Right cardiac atrium (tissue), 5 donors: Measurements from ENCODE around the gene NKG7. TPM values are rescaled to one million over a fixed set of nuclear protein-coding genes. Genes with fewer than 3 reads are reported as not detected.
"Not testable (repeated sequence)": the region's sequence is repeated elsewhere in the genome, so short reads cannot be mapped to it uniquely, and the experiment has no call there.

Source experiments
- ATAC-seq, 2 donors: fragments of 200-7000 bp; cut with Tn5 transposase; one replicate each; pipeline versions ENCODE4 v1.8.0 to v1.9.1; 2020; ENCODE audit warnings: moderate library complexity in 2 of 2, mild to moderate bottlenecking in 1 of 2
- DNase-seq, 3 donors: peaks; one replicate each; pipeline ENCODE4 v3.0.0-alpha.2; 2020
- H3K27ac ChIP-seq: one replicate; pipeline ENCODE4 v1.5.1; 2013; ENCODE audit warnings: mild to moderate bottlenecking, low read length, control low read depth, moderate library complexity
- H3K27me3 ChIP-seq: one replicate; pipeline ENCODE4 v1.6.1; 2013; ENCODE audit not compliant: control insufficient read depth, insufficient read depth
- H3K4me1 ChIP-seq: one replicate; pipeline ENCODE4 v1.6.1; 2013; ENCODE audit warnings: low read length; ENCODE audit not compliant: control insufficient read depth, insufficient read depth
- H3K4me3 ChIP-seq: one replicate; pipeline ENCODE4 v1.5.1; 2013; ENCODE audit warnings: low read length, control low read depth
- H3K9me3 ChIP-seq: one replicate; pipeline ENCODE4 v1.6.1; 2013; ENCODE audit warnings: low read length; ENCODE audit not compliant: control insufficient read depth
- WGBS: extraction: QIAGEN DNeasy Blood & Tissue Kit; methylation state at CpG from one replicate; pipeline ENCODE4 v1.1.7; 2013; 5-methylcytosine and 5-hydroxymethylcytosine counted together
- intact Hi-C, 4 donors: fragments of 100-400 bp; cut with DNase I; formaldehyde crosslinking; loops; one replicate each; pipeline versions ENCODE4 v1.11.0 to v1.14.0; 2022 to 2023
- polyA plus RNA-seq: library from polyadenylated mRNA; stranded (reverse); fragments of 200-250 nt; gene quantifications from one replicate; pipeline ENCODE4 v1.2.3, GENCODE V29; 2013
- total RNA-seq, 4 donors: library from RNA; stranded (reverse); fragmentation: NEBNext Ultra II Directional; extraction: Animal tissue kit (Norgen Biotek cat#: 25700); gene quantifications; one replicate each; pipeline ENCODE4 v1.2.1, GENCODE V29; 2021
- donor health status: healthy with polysubstance abuse.
- donor health status: DM: no; HTN: yes; CAD: no.
- donor health status: DM: no; HTN: no; CAD: no.
- donor health status: DM: no; HTN: yes; CAD: no; lungs with severe emphysema.
- donor health status: DM: yes; HTN: yes; CAD: no.

Gene NKG7
- total and polyA plus RNA-seq, 5 donors: 0.89 to 3.1 (median 1.7) TPM

DNA sequence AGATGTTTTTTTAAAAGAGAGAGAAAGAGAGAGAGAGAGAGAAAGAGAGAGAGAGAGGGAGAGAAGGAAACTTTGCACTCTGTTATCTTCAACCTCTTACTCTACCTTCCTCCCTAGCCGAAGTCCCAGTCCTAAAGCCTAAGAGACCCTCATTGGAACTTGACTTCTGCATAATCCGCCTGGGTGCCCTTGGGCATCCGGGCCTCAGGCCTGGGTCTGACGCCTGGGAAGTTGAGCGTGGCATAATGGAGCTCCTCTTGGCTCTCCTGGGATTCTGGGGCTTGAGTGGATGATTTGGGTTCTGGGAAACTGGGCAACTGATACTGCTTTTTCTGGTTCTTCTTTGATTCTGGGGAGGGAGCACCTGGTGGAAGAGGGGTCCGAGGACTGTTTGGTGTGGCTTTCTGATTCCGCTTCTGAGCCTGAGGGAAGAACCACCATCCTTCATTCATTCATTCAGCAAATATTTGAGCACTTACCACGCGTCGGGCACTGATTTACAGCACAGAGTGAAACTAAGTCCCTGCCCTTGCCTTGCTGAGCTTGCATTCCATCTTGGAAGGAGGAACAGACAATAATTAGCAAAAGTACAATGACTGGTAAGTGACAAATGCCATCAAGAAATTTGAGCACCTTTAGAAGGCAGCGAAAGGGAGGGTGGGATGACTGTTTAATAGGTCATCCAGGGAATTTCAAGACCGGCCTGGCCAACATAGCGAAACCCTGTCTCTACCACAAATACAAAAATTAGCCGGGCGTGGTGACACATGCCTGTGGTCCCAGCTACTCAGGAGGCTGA is 38.7 kb upstream of the NKG7 start:
- Histone ChIP-seq H3K27me3 (no peaks in the 10 kb centered on the region), H3K4me3 (no peak overlapping the region), H3K27ac (no peak overlapping the region), H3K9me3 (no peaks in the 10 kb centered on the region), H3K4me1 (no peaks in the 10 kb centered on the region)
- DNase-seq: no peak
- no peak for ATAC-seq
- intact Hi-C loops: no loop called here
- 91% methylated on average over 15 of the region's 15 CpGs for whole genome bisulfite sequencing

DNA sequence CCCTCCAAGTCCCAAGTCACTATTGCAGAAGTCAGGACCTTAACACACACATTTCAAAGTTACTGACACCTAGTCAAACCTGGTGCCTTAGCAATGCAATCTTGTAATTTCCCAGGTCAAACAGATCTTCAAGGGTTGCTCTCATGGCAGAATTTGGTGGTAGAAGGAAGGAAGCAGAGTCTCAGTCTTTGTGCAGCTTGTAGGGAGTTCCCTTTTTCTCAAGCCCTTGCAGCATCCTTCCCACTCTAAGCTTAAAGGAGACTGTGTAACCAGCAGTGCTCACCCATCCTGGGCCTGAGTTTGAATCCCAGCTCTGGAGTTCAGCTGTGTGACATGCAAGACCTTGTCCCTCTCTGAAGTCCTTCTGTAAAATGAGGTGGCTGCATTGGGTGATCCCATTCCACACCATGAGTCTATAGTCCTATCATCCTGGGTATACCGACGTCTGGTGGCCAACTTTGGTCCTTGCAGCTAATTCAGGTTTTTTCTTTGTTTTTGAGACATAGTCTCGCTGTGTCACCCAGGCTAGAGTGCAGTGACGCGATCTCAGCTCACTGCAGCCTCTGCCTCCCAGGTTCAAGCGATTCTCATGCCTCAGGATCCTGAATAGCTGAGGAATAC is 35.2 kb upstream of the NKG7 start:
- 54% methylated on average over 6 of the region's 6 CpGs for WGBS
- no peaks in the 10 kb centered on the region for H3K9me3 ChIP-seq
- no peak overlapping the region for H3K27ac ChIP-seq
- H3K27me3 ChIP-seq: no peaks in the 10 kb centered on the region
- no peaks in the 10 kb centered on the region for H3K4me1 ChIP-seq
- intact Hi-C loops: no loop called here
- DNase-seq: no peak
- peak in 1 of 2 donors; percentile 63 for ATAC-seq
- no peak overlapping the region for H3K4me3 ChIP-seq

DNA sequence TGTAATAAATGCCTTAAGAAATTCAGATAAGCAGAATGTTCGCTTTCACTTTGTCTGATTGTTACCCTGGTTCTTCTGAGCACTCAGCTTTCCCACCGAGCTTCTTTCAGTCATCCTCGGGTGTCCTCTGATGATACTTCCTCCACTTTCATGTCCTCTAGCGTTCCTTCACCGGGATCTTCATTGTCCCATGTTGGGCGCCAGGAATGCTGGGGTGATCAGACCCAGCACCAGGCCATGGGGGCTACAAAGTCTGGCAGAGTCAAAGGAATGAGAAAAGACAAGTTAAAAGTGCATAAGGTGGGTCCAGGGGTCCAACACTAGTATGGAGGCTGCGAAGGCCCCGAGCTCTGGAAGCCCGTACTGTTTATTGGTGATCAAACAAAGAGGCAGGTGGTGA is 29.7 kb upstream of the NKG7 start:
- intact Hi-C loops: no loop called here
- ATAC-seq (no peak), DNase-seq (no peak)
- H3K27me3 ChIP-seq: no peaks in the 10 kb centered on the region
- H3K27ac ChIP-seq: no peak overlapping the region
- no peak overlapping the region for H3K4me3 ChIP-seq
- no peaks in the 10 kb centered on the region for H3K9me3 ChIP-seq
- no peaks in the 10 kb centered on the region for H3K4me1 ChIP-seq
- WGBS: 95% methylated on average over 9 of the region's 9 CpGs

DNA sequence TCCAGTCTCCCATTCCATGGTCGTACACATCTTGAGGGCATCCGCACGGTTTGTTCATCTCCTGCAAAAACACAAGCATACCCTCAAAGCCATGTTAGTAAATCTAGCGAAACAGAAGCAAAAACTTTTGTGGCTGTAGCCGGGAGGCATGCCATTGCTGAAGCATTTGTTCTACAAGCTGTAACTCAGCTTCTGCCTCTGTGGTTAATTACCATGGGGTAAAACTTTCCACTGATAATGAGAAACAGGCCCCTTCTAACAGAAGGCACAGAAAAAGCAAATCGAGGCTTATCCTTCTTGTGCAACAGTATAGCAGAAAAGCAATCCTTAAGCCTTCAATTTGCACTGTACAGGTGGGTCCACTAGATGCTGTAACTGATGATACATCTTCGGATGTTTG is 27.5 kb upstream of the NKG7 start:
- not testable (repeated sequence) for H3K27me3 ChIP-seq, H3K27ac ChIP-seq, H3K4me1 ChIP-seq, H3K9me3 ChIP-seq, H3K4me3 ChIP-seq, DNase-seq, ATAC-seq
- intact Hi-C loops: loop anchor here in 1 of 4 donors (10.0 kb wide), 1 partner anchor 65 kb away; no protein-coding TSS in a partner anchor
- 83% methylated on average over 7 of the region's 7 CpGs for whole genome bisulfite sequencing

DNA sequence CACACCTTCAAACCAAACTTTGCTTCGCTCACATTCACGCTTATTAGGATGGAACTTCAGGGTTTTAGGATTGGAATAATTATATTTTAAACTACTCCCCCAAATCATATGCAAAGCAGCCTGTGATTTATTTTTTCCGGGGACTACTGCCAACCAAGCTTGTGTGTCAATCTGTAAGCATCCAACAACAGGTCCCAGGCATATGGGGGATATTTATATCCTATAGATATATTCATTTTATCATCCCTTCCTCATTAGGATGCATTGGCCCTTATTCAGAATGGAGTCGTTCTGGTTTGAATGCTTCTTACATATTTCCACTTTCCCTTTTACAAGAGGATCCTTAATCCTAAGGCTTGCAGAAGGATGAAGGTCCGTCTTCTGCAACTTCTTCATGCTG is 26.8 kb upstream of the NKG7 start:
- no peak for DNase-seq
- intact Hi-C loops: loop anchor here in 1 of 4 donors (10.0 kb wide), 1 partner anchor 64 kb away; no protein-coding TSS in a partner anchor

DNA sequence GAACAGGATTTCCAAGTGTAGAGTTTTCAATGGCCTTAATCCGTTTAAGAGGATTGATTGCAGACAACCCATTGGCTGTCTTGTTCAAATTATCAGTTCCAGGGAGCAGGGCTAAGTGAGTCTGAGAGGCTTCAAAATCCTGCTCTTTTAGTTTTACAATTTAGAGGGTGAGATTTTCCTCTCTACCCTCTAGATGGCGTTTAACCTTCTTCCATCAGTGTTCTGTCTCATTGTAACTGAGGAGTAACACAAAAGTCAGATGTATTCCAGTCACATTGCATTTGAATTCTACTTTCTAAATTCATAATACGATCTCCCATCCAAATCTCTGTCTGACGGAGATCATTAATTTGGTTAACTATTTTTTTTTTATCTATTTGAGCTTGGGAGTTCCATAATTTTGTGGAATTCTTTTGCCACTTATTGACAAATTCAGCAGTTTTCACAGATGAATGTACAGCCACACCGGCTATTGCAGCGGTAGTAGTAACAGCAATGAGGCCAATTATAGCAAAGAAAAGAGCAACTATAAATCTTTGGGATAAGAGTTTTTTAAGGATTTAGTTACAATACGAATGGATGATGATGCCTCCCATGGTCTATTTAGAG is 25.7 kb upstream of the NKG7 start:
- ATAC-seq (no peak), DNase-seq (no peak)
- intact Hi-C loops: loop anchor here in 1 of 4 donors (10.0 kb wide), 1 partner anchor 63 kb away; no protein-coding TSS in a partner anchor

More for the DNA sequence above, 26.8 kb upstream of the NKG7 start:
- Histone ChIP-seq H3K27ac (no peak overlapping the region), H3K4me3 (no peak overlapping the region), H3K9me3 (no peaks in the 10 kb centered on the region), H3K27me3 (no peaks in the 10 kb centered on the region), H3K4me1 (no peaks in the 10 kb centered on the region)
- WGBS: 88% methylated on average over 5 of the region's 5 CpGs
- ATAC-seq: no peak

DNA sequence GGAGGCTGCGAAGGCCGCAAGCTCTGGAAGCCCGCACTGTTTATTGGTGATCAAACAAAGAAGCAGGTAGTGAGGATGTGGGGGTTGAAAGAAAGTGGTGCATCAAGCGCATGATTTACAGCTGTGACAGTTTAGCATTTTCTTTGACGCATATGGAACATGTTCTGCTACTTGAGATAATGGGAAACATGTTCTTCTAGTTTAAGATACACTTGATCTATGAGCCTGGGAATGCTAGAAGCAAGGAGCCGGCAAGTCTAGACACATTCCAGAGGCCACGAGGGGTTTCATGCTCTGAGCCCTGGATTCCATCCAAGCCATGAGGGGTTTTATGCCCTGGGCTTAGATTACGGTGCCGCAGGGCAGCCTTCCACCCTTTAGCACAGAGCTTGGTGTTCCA is 25.0 kb upstream of the NKG7 start:
- H3K27me3 ChIP-seq, ATAC-seq, H3K4me3 ChIP-seq, DNase-seq, H3K4me1 ChIP-seq, H3K27ac ChIP-seq, H3K9me3 ChIP-seq: not testable (repeated sequence)
- intact Hi-C loops: loop anchor here in 1 of 4 donors (10.0 kb wide), 1 partner anchor 63 kb away; no protein-coding TSS in a partner anchor
- 64% methylated on average over 9 of the region's 9 CpGs for WGBS

More for the DNA sequence above, 25.7 kb upstream of the NKG7 start:
- Histone ChIP-seq H3K27ac (no peak overlapping the region), H3K4me1 (no peaks in the 10 kb centered on the region), H3K27me3 (no peaks in the 10 kb centered on the region), H3K4me3 (no peak overlapping the region), H3K9me3 (no peaks in the 10 kb centered on the region)
- 44% methylated on average over 7 of the region's 7 CpGs for WGBS

DNA sequence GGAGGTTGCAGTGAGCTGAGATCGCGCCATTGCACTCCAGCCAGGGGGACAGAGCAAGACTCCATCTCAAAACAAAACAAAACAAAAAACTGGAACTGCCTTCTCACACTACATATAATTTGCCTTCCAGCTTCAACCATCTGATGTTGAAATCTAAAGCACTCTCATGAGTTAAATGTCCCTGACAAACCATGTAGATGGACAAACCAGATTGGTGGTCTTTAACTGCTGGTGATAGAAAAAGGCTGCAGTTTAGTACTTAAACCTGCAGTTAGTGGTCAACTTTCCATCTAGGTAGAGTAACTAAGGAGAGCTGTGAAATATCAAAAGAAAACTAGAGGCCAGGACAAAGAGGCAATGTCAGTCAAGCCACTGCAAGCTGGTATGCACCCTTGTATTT is 23.7 kb upstream of the NKG7 start:
- Histone ChIP-seq H3K27ac (no peak overlapping the region), H3K4me1 (no peaks in the 10 kb centered on the region), H3K4me3 (no peak overlapping the region), H3K27me3 (no peaks in the 10 kb centered on the region), H3K9me3 (no peaks in the 10 kb centered on the region)
- DNase-seq (no peak), ATAC-seq (no peak)
- intact Hi-C loops: loop anchor here in 1 of 4 donors (10.0 kb wide), 1 partner anchor 61 kb away; no protein-coding TSS in a partner anchor
- WGBS: 95% methylated on average over 2 of the region's 2 CpGs

DNA sequence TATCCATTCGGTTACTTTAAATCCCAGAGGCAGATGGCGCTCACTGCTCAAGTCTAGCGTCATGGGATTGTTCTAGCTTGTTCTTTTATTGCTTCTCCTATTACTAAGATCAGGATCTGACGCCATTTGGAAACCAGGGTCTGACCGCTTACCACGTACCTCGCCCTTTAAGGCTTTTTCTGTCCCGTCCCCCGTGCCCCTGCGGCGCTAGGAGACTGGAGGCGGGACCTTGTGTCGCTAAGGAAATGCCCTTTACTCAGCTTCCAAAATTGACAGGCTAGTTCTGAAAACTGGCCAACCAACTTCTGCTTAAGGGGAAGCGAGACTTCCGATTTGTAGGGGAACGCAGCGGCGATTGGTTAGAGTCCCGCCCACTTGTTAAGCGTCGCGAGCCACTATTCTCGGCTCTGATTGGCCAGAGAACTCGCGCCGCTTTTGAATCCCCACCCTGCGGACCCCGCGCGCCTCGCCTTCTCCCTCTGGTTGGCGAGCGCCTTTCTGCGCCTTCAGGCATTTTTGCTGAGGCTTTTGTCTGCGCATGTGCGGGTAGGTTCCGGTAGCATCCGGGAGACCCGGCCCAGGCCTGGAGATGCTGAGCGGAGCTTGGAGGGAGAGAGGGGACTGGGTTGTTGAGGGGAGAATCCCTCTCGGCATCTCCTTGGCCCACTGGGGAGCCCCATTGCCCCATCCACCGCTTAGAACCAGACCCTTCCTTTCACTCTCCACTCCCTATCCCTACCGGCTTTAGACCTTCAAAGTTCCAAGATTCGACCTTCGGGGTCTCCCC is 21.8 kb upstream of the NKG7 start:
- H3K9me3 ChIP-seq: no peaks in the 10 kb centered on the region
- H3K27me3 ChIP-seq: no peaks in the 10 kb centered on the region
- peak overlapping the region; percentile 36 for H3K4me3 ChIP-seq
- 1% methylated on average over 45 of the region's 45 CpGs for whole genome bisulfite sequencing
- peak; percentile 97 to 98 for ATAC-seq
- no peaks in the 10 kb centered on the region for H3K4me1 ChIP-seq
- intact Hi-C loops: loop anchor here in 1 of 4 donors (10.0 kb wide), 1 partner anchor 59 kb away; no protein-coding TSS in a partner anchor
- peak overlapping the region; percentile 55 for H3K27ac ChIP-seq
- DNase-seq: peak; percentile 94 to 96 (median 95)

DNA sequence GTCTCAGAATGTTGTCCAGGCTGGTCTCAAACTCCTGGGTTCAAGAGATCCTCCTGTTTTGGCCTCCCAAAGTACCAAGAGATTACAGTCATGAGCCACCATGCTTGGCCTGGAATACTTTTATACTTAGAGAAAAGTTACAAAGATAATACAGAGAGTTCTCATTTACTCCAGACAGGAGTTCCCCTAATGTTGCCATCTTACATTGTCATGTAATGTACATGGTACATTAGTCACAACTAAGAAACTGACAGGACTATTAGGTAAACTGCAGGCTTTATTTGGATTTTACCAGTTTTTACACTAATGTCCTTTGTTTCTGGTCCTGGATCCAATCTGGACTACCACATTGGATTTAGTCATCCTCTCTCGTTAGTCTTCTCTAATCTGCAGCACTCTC is 20.2 kb upstream of the NKG7 start:
- Histone ChIP-seq H3K4me3 (no peak overlapping the region), H3K9me3 (no peaks in the 10 kb centered on the region), H3K27me3 (no peaks in the 10 kb centered on the region), H3K27ac (no peak overlapping the region), H3K4me1 (no peaks in the 10 kb centered on the region)
- intact Hi-C loops: loop anchor here in 1 of 4 donors (10.0 kb wide), 1 partner anchor 58 kb away; no protein-coding TSS in a partner anchor
- ATAC-seq: no peak
- WGBS: 69% methylated on average over 1 of the region's 1 CpG
- no peak for DNase-seq
